Measurements from ENCODE around the gene C1orf210.

GRCh38 chr1:43324810-43325209, 39.4 kb upstream of the C1orf210 start:
- TF ChIP-seq EZH2phosphoT487 (IDR thresholded peaks at IDR 0.05; ENCODE audit: borderline replicate concordance) (no peak), CTCF (IDR thresholded peaks at IDR 0.05 in 2 of 3, conservative IDR thresholded peaks at IDR 0.05 in 1 of 3; ENCODE audit: borderline replicate concordance in 1 of 3, insufficient read depth in 1 of 3, low read depth in 2 of 3, low read length in 2 of 3) (no peak), ATF3 (IDR thresholded peaks at IDR 0.05) (no peak), FOSL1 (IDR thresholded peaks at IDR 0.05; ENCODE audit: low read depth) (no peak), YY1 (IDR thresholded peaks at IDR 0.05; ENCODE audit: extremely low read depth, insufficient replicate concordance, low read depth, low read length) (no peak), RAD21 (IDR thresholded peaks at IDR 0.05; ENCODE audit: low read depth) (no peak), POLR2AphosphoS5 (IDR thresholded peaks at IDR 0.05; ENCODE audit: low read depth, low read length) (no peak)
